ENCODE measurements around the gene TFCP2L1. TPM values are rescaled to one million over a fixed set of nuclear protein-coding genes. Genes with fewer than 3 reads are reported as not detected.

TFCP2L1 gene
- total and polyA plus RNA-seq, 2 donors (not counting 1 experiment from before 2014, with no cell fraction given) = not detected

- Histone ChIP-seq H3K4me1 (ENCODE audit: control insufficient read depth, extremely low read depth, insufficient read depth, low read length) (no peaks in the 10 kb centered on the region), H3K4me3 (replicated peaks in 1 of 4; ENCODE audit: control extremely low read depth in 1 of 4, insufficient read depth in 1 of 4, low read depth in 3 of 4, low read length in 4 of 4) (no peak overlapping the region), H3K4me2 (ENCODE audit: extremely low read depth, insufficient read depth, low read length) (no peak overlapping the region), H3K9ac (ENCODE audit: insufficient read depth, low read length) (no peak overlapping the region), H3K9me3 (ENCODE audit: control insufficient read depth, insufficient read depth, low read depth, low read length) (no peaks in the 10 kb centered on the region), H3K27ac (ENCODE audit: insufficient read depth, low read length) (no peak overlapping the region), H2AFZ (ENCODE audit: low read length) (no peak overlapping the region), H3K36me3 (ENCODE audit: control insufficient read depth, insufficient read depth, low read length) (no peaks in the 10 kb centered on the region), H3K27me3 (ENCODE audit: control insufficient read depth, insufficient read depth, low read length) (peaks cover 10% of the 10 kb centered on the region), H3K79me2 (ENCODE audit: control insufficient read depth, insufficient read depth, low read length) (no peaks in the 10 kb centered on the region), H4K20me1 (ENCODE audit: control insufficient read depth, extremely low read depth, insufficient read depth, low read length) (no peaks in the 10 kb centered on the region)
- TF ChIP-seq EZH2 (IDR thresholded peaks at IDR 0.05; ENCODE audit: low read length, missing control alignments) (no peak), CTCF (conservative IDR thresholded peaks at IDR 0.05 in 1 of 2, IDR thresholded peaks at IDR 0.05 in 1 of 2; ENCODE audit: low read depth in 1 of 2, low read length in 2 of 2) (no peak)
- no peak for DNase-seq (ENCODE audit: low read depth in 2 of 2)
Observed at GRCh38 chr2:121172456-121172855, 112.5 kb downstream of the TFCP2L1 start.

- Histone ChIP-seq H2AFZ (ENCODE audit: low read length) (no peak overlapping the region), H3K9ac (ENCODE audit: insufficient read depth, low read length) (no peak overlapping the region), H3K27ac (ENCODE audit: insufficient read depth, low read length) (no peak overlapping the region), H3K4me3 (replicated peaks in 1 of 4; ENCODE audit: control extremely low read depth in 1 of 4, insufficient read depth in 1 of 4, low read depth in 3 of 4, low read length in 4 of 4) (no peak overlapping the region), H3K4me1 (ENCODE audit: control insufficient read depth, extremely low read depth, insufficient read depth, low read length) (no peaks in the 10 kb centered on the region), H4K20me1 (ENCODE audit: control insufficient read depth, extremely low read depth, insufficient read depth, low read length) (no peaks in the 10 kb centered on the region), H3K9me3 (ENCODE audit: control insufficient read depth, insufficient read depth, low read depth, low read length) (no peaks in the 10 kb centered on the region), H3K27me3 (ENCODE audit: control insufficient read depth, insufficient read depth, low read length) (peaks cover 10% of the 10 kb centered on the region), H3K36me3 (ENCODE audit: control insufficient read depth, insufficient read depth, low read length) (no peaks in the 10 kb centered on the region), H3K79me2 (ENCODE audit: control insufficient read depth, insufficient read depth, low read length) (no peaks in the 10 kb centered on the region), H3K4me2 (ENCODE audit: extremely low read depth, insufficient read depth, low read length) (no peak overlapping the region)
- DNase-seq (ENCODE audit: low read depth in 2 of 2) = no peak
- TF ChIP-seq EZH2 (IDR thresholded peaks at IDR 0.05; ENCODE audit: low read length, missing control alignments) (no peak), CTCF (conservative IDR thresholded peaks at IDR 0.05 in 1 of 2, IDR thresholded peaks at IDR 0.05 in 1 of 2; ENCODE audit: low read depth in 1 of 2, low read length in 2 of 2) (no peak)
Observed at GRCh38 chr2:121171625-121172119, 113.3 kb downstream of the TFCP2L1 start.

GRCh38 chr2:121170577-121170976 is 114.4 kb downstream of the TFCP2L1 start:
- H3K4me3 ChIP-seq (replicated peaks in 1 of 4; ENCODE audit: control extremely low read depth in 1 of 4, insufficient read depth in 1 of 4, low read depth in 3 of 4, low read length in 4 of 4) = no peak overlapping the region
- H3K9me3 ChIP-seq (ENCODE audit: control insufficient read depth, insufficient read depth, low read depth, low read length) = no peaks in the 10 kb centered on the region
- H3K36me3 ChIP-seq (ENCODE audit: control insufficient read depth, insufficient read depth, low read length) = no peaks in the 10 kb centered on the region
- H3K9ac ChIP-seq (ENCODE audit: insufficient read depth, low read length) = no peak overlapping the region
- no peaks in the 10 kb centered on the region for H4K20me1 ChIP-seq (ENCODE audit: control insufficient read depth, extremely low read depth, insufficient read depth, low read length)
- H3K4me1 ChIP-seq (ENCODE audit: control insufficient read depth, extremely low read depth, insufficient read depth, low read length) = no peaks in the 10 kb centered on the region
- H2AFZ ChIP-seq (ENCODE audit: low read length) = no peak overlapping the region
- no peak overlapping the region for H3K27ac ChIP-seq (ENCODE audit: insufficient read depth, low read length)
- no peak overlapping the region for H3K4me2 ChIP-seq (ENCODE audit: extremely low read depth, insufficient read depth, low read length)
- H3K27me3 ChIP-seq (ENCODE audit: control insufficient read depth, insufficient read depth, low read length) = peaks cover 7% of the 10 kb centered on the region
- TF ChIP-seq EZH2 (IDR thresholded peaks at IDR 0.05; ENCODE audit: low read length, missing control alignments) = no peak
- TF ChIP-seq CTCF (conservative IDR thresholded peaks at IDR 0.05 in 1 of 2, IDR thresholded peaks at IDR 0.05 in 1 of 2; ENCODE audit: low read depth in 1 of 2, low read length in 2 of 2) = no peak
- H3K79me2 ChIP-seq (ENCODE audit: control insufficient read depth, insufficient read depth, low read length) = no peaks in the 10 kb centered on the region
- no peak for DNase-seq (ENCODE audit: low read depth in 2 of 2)

Measured in fibroblast of lung (primary cell).